Measurements from ENCODE around the gene CDK3.
"Not testable (repeated sequence)": the region's sequence is repeated elsewhere in the genome, so short reads cannot be mapped to it uniquely, and the experiment has no call there.

The CDK3 gene

GRCh38 chr17:76039121-76039520 is 38.5 kb downstream of the CDK3 start:
- no peak overlapping the region for H3K4me3 ChIP-seq (replicated peaks in 1 of 2; ENCODE audit: low read depth in 2 of 2, low read length in 2 of 2)
- TF ChIP-seq CTCF (IDR thresholded peaks at IDR 0.05; ENCODE audit: low read depth, low read length), result no peak
- DNase-seq (ENCODE audit: low read depth in 2 of 2), result no peak

GRCh38 chr17:76040376-76040775 is 39.7 kb downstream of the CDK3 start:
- DNase-seq (ENCODE audit: low read depth in 2 of 2), result no peak
- no peak overlapping the region for H3K4me3 ChIP-seq (replicated peaks in 1 of 2; ENCODE audit: low read depth in 2 of 2, low read length in 2 of 2)
- TF ChIP-seq CTCF (IDR thresholded peaks at IDR 0.05; ENCODE audit: low read depth, low read length), result no peak

- DNase-seq (ENCODE audit: low read depth in 2 of 2); H3K4me3 ChIP-seq (replicated peaks in 1 of 2; ENCODE audit: low read depth in 2 of 2, low read length in 2 of 2): not testable (repeated sequence)
Measured at GRCh38 chr17:76042868-76043267, 42.2 kb downstream of the CDK3 start.

- H3K4me3 ChIP-seq (replicated peaks in 1 of 2; ENCODE audit: low read depth in 2 of 2, low read length in 2 of 2); DNase-seq (ENCODE audit: low read depth in 2 of 2): not testable (repeated sequence)
Measured at GRCh38 chr17:76044475-76045007, 43.9 kb downstream of the CDK3 start.

- H3K4me3 ChIP-seq (replicated peaks in 1 of 2; ENCODE audit: low read depth in 2 of 2, low read length in 2 of 2), result no peak overlapping the region
- DNase-seq (ENCODE audit: low read depth in 2 of 2), result no peak
- TF ChIP-seq CTCF (IDR thresholded peaks at IDR 0.05; ENCODE audit: low read depth, low read length), result no peak
Measured at GRCh38 chr17:76046064-76046463, 45.4 kb downstream of the CDK3 start.

- no peak overlapping the region for H3K4me3 ChIP-seq (replicated peaks in 1 of 2; ENCODE audit: low read depth in 2 of 2, low read length in 2 of 2)
- no peak for DNase-seq (ENCODE audit: low read depth in 2 of 2)
- no peak for TF ChIP-seq CTCF (IDR thresholded peaks at IDR 0.05; ENCODE audit: low read depth, low read length)
Measured at GRCh38 chr17:76048025-76048605, 47.5 kb downstream of the CDK3 start.

- peak in 1 of 2 donors; percentile 32 for DNase-seq (ENCODE audit: low read depth in 2 of 2)
- no peak overlapping the region for H3K4me3 ChIP-seq (replicated peaks in 1 of 2; ENCODE audit: low read depth in 2 of 2, low read length in 2 of 2)
- TF ChIP-seq CTCF (IDR thresholded peaks at IDR 0.05; ENCODE audit: low read depth, low read length), result no peak
Measured at GRCh38 chr17:76048711-76049110, 48.1 kb downstream of the CDK3 start.

GRCh38 chr17:76049239-76049638 is 48.6 kb downstream of the CDK3 start:
- no peak for DNase-seq (ENCODE audit: low read depth in 2 of 2)
- H3K4me3 ChIP-seq (replicated peaks in 1 of 2; ENCODE audit: low read depth in 2 of 2, low read length in 2 of 2), result no peak overlapping the region
- no peak for TF ChIP-seq CTCF (IDR thresholded peaks at IDR 0.05; ENCODE audit: low read depth, low read length)
